ENCODE measurements around the gene RIN3. TPM values are rescaled to one million over a fixed set of nuclear protein-coding genes. Genes with fewer than 3 reads are reported as not detected.

Gene RIN3
- total and polyA plus RNA-seq, 10 of the 15 experiments (the other 5 are each of a cell fraction or from before 2014, with no cell fraction given): 0.91 to 23.3 (median 6.3) TPM

DNA sequence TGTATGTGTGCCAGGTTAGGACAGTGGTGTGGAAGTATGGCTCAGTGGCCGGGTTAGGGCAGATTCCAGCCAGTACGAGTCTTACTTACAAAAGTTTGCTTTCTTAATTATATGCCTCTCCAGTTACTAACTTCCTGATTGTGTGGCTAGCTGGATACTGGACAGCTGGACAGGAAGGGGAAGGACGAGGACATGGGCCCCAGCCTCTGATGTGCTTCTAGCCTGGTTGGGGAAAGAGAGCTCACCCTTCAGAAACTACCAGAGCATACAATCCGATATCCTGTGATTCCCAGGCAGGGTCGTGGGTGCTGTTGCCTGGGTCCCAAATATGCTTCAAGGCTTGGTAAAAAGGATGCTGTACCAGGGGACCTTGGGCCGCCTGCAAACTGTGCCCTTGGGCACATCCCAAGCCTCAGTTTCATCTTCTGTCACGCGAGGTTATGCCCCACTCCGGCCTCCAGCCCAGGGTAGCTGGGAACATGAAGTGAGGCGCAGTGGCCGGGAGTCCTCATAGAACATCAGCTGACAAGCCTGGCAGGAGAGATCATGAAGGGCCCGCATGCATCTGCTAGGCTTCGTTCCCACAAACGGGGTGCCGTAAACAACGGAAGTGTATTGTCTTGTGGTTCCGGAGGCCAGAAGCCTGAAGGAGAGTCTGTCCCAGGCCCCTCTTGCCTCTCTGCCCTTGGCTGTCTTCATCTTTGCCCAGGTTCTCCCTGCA lies 23.2 kb upstream of the RIN3 start:
- in situ Hi-C loops (cut with MboI): no loop called here
- Histone ChIP-seq H3K79me2 (ENCODE audit: control insufficient read depth, insufficient read depth, low read length) (no peaks in the 10 kb centered on the region), H3K27ac (ENCODE audit: control insufficient read depth, insufficient read depth) (no peak overlapping the region), H3K9ac (ENCODE audit: control insufficient read depth, insufficient read depth, low read length) (no peak overlapping the region), H3K4me1 (ENCODE audit: control insufficient read depth, insufficient read depth, low read length) (peaks cover 8% of the 10 kb centered on the region), H4K20me1 (ENCODE audit: control insufficient read depth, insufficient read depth) (no peaks in the 10 kb centered on the region), H3K9me3 (replicated peaks; ENCODE audit: control insufficient read depth, insufficient read depth, low read length) (no peaks in the 10 kb centered on the region), H3K4me3 (no peak overlapping the region), H3K27me3 (replicated peaks in 1 of 2; ENCODE audit: control insufficient read depth in 2 of 2, insufficient read depth in 2 of 2, low read length in 1 of 2) (no peaks in the 10 kb centered on the region; a peak in 3 of 4 replicates), H3K4me2 (ENCODE audit: control insufficient read depth, insufficient read depth) (no peak overlapping the region), H2AFZ (ENCODE audit: control insufficient read depth, low read depth, low read length) (no peak overlapping the region), H3K36me3 (ENCODE audit: control insufficient read depth in 2 of 2, insufficient read depth in 2 of 2, low read length in 1 of 2) (no peaks in the 10 kb centered on the region)
- BruUV-seq (replicated peaks): no TSS peak
- ChIA-PET SMC1A (ENCODE audit: uncharacterized antibody, unreplicated experiment) (no interaction called here), POLR2A (interaction anchor here (0.9 kb wide), 1 partner anchor 13 kb away, joined by 4 read pairs; no protein-coding TSS in a partner anchor), CTCF (no interaction called here), RAD21 (ENCODE audit: unreplicated experiment) (no interaction called here)
- FAIRE-seq (no peak), DNase-seq (ENCODE audit: low read depth, low spot score) (no peak), ATAC-seq (no peak)
- intact Hi-C loops (cut with micrococcal nuclease; ENCODE audit: unreplicated experiment): no loop called here
- WGBS (ENCODE audit: insufficient coverage, insufficient replicate concordance, low lambda C conversion rate, missing lambda C conversion rate): 68% methylated on average over 17 of the region's 17 CpGs
- TF ChIP-seq, protein P1, sequence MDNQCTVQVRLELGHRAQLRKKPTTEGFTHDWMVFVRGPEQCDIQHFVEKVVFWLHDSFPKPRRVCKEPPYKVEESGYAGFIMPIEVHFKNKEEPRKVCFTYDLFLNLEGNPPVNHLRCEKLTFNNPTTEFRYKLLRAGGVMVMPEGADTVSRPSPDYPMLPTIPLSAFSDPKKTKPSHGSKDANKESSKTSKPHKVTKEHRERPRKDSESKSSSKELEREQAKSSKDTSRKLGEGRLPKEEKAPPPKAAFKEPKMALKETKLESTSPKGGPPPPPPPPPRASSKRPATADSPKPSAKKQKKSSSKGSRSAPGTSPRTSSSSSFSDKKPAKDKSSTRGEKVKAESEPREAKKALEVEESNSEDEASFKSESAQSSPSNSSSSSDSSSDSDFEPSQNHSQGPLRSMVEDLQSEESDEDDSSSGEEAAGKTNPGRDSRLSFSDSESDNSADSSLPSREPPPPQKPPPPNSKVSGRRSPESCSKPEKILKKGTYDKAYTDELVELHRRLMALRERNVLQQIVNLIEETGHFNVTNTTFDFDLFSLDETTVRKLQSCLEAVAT (IDR thresholded peaks at IDR 0.05): no peak
- TF ChIP-seq IKZF2 (IDR thresholded peaks at IDR 0.05) (no peak), TARDBP (IDR thresholded peaks at IDR 0.05; ENCODE audit: borderline replicate concordance) (no peak), BMI1 (IDR thresholded peaks at IDR 0.05; ENCODE audit: borderline replicate concordance) (no peak), SRF (IDR thresholded peaks at IDR 0.05; ENCODE audit: low read depth in 2 of 2, low read length in 2 of 2) (no peak), POLR2AphosphoS5 (IDR thresholded peaks at IDR 0.05; ENCODE audit: low read length) (no peak), SMC3 (IDR thresholded peaks at IDR 0.05; ENCODE audit: borderline replicate concordance, low read length) (no peak), NR2F1 (conservative IDR thresholded peaks at IDR 0.05) (no peak), IKZF1 (conservative IDR thresholded peaks at IDR 0.05) (no peak)
- TF ChIP-seq, protein P2, sequence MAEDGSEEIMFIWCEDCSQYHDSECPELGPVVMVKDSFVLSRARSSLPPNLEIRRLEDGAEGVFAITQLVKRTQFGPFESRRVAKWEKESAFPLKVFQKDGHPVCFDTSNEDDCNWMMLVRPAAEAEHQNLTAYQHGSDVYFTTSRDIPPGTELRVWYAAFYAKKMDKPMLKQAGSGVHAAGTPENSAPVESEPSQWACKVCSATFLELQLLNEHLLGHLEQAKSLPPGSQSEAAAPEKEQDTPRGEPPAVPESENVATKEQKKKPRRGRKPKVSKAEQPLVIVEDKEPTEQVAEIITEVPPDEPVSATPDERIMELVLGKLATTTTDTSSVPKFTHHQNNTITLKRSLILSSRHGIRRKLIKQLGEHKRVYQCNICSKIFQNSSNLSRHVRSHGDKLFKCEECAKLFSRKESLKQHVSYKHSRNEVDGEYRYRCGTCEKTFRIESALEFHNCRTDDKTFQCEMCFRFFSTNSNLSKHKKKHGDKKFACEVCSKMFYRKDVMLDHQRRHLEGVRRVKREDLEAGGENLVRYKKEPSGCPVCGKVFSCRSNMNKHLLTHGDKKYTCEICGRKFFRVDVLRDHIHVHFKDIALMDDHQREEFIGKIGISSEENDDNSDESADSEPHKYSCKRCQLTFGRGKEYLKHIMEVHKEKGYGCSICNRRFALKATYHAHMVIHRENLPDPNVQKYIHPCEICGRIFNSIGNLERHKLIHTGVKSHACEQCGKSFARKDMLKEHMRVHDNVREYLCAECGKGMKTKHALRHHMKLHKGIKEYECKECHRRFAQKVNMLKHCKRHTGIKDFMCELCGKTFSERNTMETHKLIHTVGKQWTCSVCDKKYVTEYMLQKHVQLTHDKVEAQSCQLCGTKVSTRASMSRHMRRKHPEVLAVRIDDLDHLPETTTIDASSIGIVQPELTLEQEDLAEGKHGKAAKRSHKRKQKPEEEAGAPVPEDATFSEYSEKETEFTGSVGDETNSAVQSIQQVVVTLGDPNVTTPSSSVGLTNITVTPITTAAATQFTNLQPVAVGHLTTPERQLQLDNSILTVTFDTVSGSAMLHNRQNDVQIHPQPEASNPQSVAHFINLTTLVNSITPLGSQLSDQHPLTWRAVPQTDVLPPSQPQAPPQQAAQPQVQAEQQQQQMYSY (CRISPR knock-in tag; IDR thresholded peaks at IDR 0.05): no peak
- TF ChIP-seq, protein P3, sequence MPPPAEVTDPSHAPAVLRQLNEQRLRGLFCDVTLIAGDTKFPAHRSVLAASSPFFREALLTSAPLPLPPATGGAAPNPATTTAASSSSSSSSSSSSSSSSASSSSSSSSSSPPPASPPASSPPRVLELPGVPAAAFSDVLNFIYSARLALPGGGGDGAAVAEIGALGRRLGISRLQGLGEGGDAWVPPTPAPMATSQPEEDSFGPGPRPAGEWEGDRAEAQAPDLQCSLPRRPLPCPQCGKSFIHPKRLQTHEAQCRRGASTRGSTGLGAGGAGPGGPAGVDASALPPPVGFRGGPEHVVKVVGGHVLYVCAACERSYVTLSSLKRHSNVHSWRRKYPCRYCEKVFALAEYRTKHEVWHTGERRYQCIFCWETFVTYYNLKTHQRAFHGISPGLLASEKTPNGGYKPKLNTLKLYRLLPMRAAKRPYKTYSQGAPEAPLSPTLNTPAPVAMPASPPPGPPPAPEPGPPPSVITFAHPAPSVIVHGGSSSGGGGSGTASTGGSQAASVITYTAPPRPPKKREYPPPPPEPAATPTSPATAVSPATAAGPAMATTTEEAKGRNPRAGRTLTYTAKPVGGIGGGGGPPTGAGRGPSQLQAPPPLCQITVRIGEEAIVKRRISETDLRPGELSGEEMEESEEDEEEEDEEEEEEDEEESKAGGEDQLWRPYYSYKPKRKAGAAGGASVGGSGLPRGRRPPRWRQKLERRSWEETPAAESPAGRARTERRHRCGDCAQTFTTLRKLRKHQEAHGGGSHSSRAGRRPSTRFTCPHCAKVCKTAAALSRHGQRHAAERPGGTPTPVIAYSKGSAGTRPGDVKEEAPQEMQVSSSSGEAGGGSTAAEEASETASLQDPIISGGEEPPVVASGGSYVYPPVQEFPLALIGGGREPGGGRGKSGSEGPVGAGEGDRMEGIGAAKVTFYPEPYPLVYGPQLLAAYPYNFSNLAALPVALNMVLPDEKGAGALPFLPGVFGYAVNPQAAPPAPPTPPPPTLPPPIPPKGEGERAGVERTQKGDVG (CRISPR knock-in tag; IDR thresholded peaks at IDR 0.05): no peak
- TF ChIP-seq, protein P4, sequence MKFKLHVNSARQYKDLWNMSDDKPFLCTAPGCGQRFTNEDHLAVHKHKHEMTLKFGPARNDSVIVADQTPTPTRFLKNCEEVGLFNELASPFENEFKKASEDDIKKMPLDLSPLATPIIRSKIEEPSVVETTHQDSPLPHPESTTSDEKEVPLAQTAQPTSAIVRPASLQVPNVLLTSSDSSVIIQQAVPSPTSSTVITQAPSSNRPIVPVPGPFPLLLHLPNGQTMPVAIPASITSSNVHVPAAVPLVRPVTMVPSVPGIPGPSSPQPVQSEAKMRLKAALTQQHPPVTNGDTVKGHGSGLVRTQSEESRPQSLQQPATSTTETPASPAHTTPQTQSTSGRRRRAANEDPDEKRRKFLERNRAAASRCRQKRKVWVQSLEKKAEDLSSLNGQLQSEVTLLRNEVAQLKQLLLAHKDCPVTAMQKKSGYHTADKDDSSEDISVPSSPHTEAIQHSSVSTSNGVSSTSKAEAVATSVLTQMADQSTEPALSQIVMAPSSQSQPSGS (IDR thresholded peaks at IDR 0.05; ENCODE audit: low read length): no peak
